H1 (cell line): ENCODE results near the gene AGAP1. TPM values are rescaled to one million over a fixed set of nuclear protein-coding genes. Genes with fewer than 3 reads are reported as not detected.

Experiments used
- CBX5 ChIP-seq: fragments of 300-800, 300-1000 bp; sonication (generic); IDR thresholded peaks from 2 replicates; pipeline ENCODE4 v1.7.1; 2016; ENCODE audit warnings: antibody characterized with exemption, low read length, low read depth
- JUND ChIP-seq: IDR thresholded peaks from 2 replicates; pipeline ENCODE4 v1.6.1; 2011; ENCODE audit warnings: mild to moderate bottlenecking, improper control_type of control experiment, low read length
- TCF12 ChIP-seq: IDR thresholded peaks from 2 replicates; pipeline ENCODE4 v1.6.1; 2011; ENCODE audit warnings: low read depth, mild to moderate bottlenecking, low read length
- polyA plus RNA-seq, 7 experiments: library from polyadenylated mRNA; depleted of rRNA in 3 of 7; stranded (reverse) in 5 of 7; unstranded in 2 of 7; fragments of >200 nt in 5 of 7; fragments of 200-250 nt in 2 of 7; gene quantifications; 1 replicate in 5 of 7; 2 replicates in 1 of 7; 4 replicates in 1 of 7; pipeline versions ENCODE4 v1.2.1 to v1.2.3, GENCODE V29; 2011 to 2013; ENCODE audit warnings: missing spikeins in 2 of 7, mixed read lengths in 2 of 7
- total RNA-seq: library from RNA; stranded (reverse); fragmentation: NEBNext Ultra II Directional; extraction: Animal tissue kit (Norgen Biotek cat#: 25700); gene quantifications from 2 replicates; pipeline ENCODE4 v1.2.1, GENCODE V29; 2021

The AGAP1 gene
- total and polyA plus RNA-seq, 2 of the 8 experiments (the other 6 are each of a cell fraction or from before 2014, with no cell fraction given): 18.1 to 39.4 TPM

GRCh38 chr2:235852526-235852920, 358.7 kb downstream of the AGAP1 start (continued):
- TF ChIP-seq CBX5 (no peak), TCF12 (no peak), JUND (no peak)
- TF ChIP-seq, all 59 proteins: peak for 0
